Liver (tissue), 3 donors: Measurements from ENCODE around the gene ZNF687.

Experiments
- ATF3 ChIP-seq: IDR thresholded peaks from 2 replicates; pipeline ENCODE4 v1.6.1; 2016; ENCODE audit warnings: antibody characterized with exemption
- CTCF ChIP-seq: fragments of 150-350 bp; IDR thresholded peaks from 2 replicates; pipeline ENCODE4 v1.5.1; 2017; ENCODE audit warnings: improper control_type of control experiment, low read depth, low read length; ENCODE audit not compliant: missing input control
- EGR1 ChIP-seq, 2 donors: IDR thresholded peaks; 2 replicates each; pipeline ENCODE4 v1.6.1; 2016 to 2018; ENCODE audit warnings: antibody characterized with exemption in 2 of 2, low read depth in 2 of 2
- FOXA1 ChIP-seq: IDR thresholded peaks from 2 replicates; pipeline ENCODE4 v1.6.1; 2016; ENCODE audit warnings: antibody characterized with exemption
- JUND ChIP-seq, 2 donors: IDR thresholded peaks; 2 replicates each; pipeline ENCODE4 v1.6.1; 2016; ENCODE audit warnings: antibody characterized with exemption in 2 of 2
- MAX ChIP-seq: IDR thresholded peaks from 2 replicates; pipeline ENCODE4 v1.6.1; 2016; ENCODE audit warnings: antibody characterized with exemption
- RAD21 ChIP-seq, 2 donors: IDR thresholded peaks; 2 replicates each; pipeline ENCODE4 v1.6.1; 2016; ENCODE audit warnings: antibody characterized with exemption in 2 of 2, mild to moderate bottlenecking in 2 of 2
- REST ChIP-seq: IDR thresholded peaks from 2 replicates; pipeline ENCODE4 v1.6.1; 2016; ENCODE audit warnings: antibody characterized with exemption, mild to moderate bottlenecking
- RXRA ChIP-seq, 2 donors: IDR thresholded peaks; 2 replicates each; pipeline ENCODE4 v1.6.1; 2017 to 2018; ENCODE audit warnings: antibody characterized with exemption in 2 of 2, mild to moderate bottlenecking in 1 of 2
- SP1 ChIP-seq: IDR thresholded peaks from 2 replicates; pipeline ENCODE4 v1.6.1; 2018; ENCODE audit warnings: antibody characterized with exemption, mild to moderate bottlenecking
- TAF1 ChIP-seq: conservative IDR thresholded peaks from 2 replicates; pipeline ENCODE4 v1.6.1; 2016; ENCODE audit warnings: antibody characterized with exemption, mild to moderate bottlenecking
- YY1 ChIP-seq: IDR thresholded peaks from 2 replicates; pipeline ENCODE4 v1.6.1; 2016; ENCODE audit warnings: antibody characterized with exemption, mild to moderate bottlenecking
- ZBTB33 ChIP-seq: IDR thresholded peaks from 2 replicates; pipeline ENCODE4 v1.6.1; 2016; ENCODE audit warnings: antibody characterized with exemption
- donor health status: healthy.
- donor health status: healthy.

- TF ChIP-seq CTCF (no peak), RAD21 (IDR thresholded peaks at IDR 0.05) (no peak), YY1 (no peak), ATF3 (no peak), REST (no peak), TAF1 (no peak), JUND (IDR thresholded peaks at IDR 0.05) (no peak), SP1 (no peak), MAX (no peak), RXRA (IDR thresholded peaks at IDR 0.05) (no peak), FOXA1 (no peak), ZBTB33 (no peak), EGR1 (IDR thresholded peaks at IDR 0.05; ENCODE audit: low read depth in 2 of 2) (no peak)
Observed at GRCh38 chr1:151312826-151313225, 30.7 kb downstream of the ZNF687 start.
